ENCODE measurements around the gene ZNF275. TPM values are rescaled to one million over a fixed set of nuclear protein-coding genes. Genes with fewer than 3 reads are reported as not detected.

Gene ZNF275
- total RNA-seq, 2 experiments from 2014 or later: 19.6 to 20.2 TPM

DNA sequence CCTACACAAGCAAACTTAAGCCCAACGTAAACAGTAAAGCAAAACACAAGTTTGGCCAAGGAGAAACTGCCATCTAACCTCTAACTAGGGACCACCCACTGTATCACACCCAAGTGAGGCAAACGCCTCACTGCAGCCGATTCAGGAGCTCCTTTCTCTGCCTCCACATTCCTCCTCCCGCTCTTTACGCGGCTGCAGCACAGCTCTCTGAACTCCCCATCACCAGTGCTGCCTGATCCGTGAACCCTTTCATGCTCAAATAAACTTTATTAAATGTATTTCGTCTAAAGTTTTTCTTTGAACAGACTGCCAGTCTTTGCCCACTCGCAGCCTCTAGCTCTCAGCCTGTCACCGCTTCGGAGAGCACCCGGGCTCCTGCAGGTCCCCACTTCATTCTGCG, 60.7 kb downstream of the ZNF275 start:
- intact Hi-C loops (cut with micrococcal nuclease; ENCODE audit: unreplicated experiment): no loop called here
- POLR2A ChIA-PET: no interaction called here
- DNase-seq (ENCODE audit: low spot score): no peak
- TF ChIP-seq, protein P1, sequence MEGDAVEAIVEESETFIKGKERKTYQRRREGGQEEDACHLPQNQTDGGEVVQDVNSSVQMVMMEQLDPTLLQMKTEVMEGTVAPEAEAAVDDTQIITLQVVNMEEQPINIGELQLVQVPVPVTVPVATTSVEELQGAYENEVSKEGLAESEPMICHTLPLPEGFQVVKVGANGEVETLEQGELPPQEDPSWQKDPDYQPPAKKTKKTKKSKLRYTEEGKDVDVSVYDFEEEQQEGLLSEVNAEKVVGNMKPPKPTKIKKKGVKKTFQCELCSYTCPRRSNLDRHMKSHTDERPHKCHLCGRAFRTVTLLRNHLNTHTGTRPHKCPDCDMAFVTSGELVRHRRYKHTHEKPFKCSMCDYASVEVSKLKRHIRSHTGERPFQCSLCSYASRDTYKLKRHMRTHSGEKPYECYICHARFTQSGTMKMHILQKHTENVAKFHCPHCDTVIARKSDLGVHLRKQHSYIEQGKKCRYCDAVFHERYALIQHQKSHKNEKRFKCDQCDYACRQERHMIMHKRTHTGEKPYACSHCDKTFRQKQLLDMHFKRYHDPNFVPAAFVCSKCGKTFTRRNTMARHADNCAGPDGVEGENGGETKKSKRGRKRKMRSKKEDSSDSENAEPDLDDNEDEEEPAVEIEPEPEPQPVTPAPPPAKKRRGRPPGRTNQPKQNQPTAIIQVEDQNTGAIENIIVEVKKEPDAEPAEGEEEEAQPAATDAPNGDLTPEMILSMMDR (conservative IDR thresholded peaks at IDR 0.05; ENCODE audit: low read length): no peak
- no peak for TF ChIP-seq EZH2phosphoT487 (IDR thresholded peaks at IDR 0.05; ENCODE audit: borderline replicate concordance, low read depth, low read length)
- Histone ChIP-seq H3K27ac (ENCODE audit: low read depth, low read length, poor library complexity, severe bottlenecking) (no peak overlapping the region), H3K79me2 (ENCODE audit: insufficient read depth, low read depth, low read length) (no peaks in the 10 kb centered on the region), H3K9me3 (ENCODE audit: low read length) (no peaks in the 10 kb centered on the region), H4K20me1 (ENCODE audit: insufficient read depth, low read length) (no peaks in the 10 kb centered on the region), H2AFZ (ENCODE audit: low read length) (no peak overlapping the region), H3K9me2 (ENCODE audit: insufficient read depth, low read length) (no peaks in the 10 kb centered on the region), H3K4me3 (ENCODE audit: low read depth, low read length, poor library complexity, severe bottlenecking) (no peak overlapping the region), H3K36me3 (ENCODE audit: insufficient read depth, low read length) (no peaks in the 10 kb centered on the region), H3K4me1 (ENCODE audit: insufficient read depth, low read length, poor library complexity, severe bottlenecking) (no peaks in the 10 kb centered on the region), H3K4me2 (ENCODE audit: low read length) (no peak overlapping the region)
- CTCF ChIA-PET (ENCODE audit: unreplicated experiment): no interaction called here
- no TSS peak for BruUV-seq (replicated peaks)

DNA sequence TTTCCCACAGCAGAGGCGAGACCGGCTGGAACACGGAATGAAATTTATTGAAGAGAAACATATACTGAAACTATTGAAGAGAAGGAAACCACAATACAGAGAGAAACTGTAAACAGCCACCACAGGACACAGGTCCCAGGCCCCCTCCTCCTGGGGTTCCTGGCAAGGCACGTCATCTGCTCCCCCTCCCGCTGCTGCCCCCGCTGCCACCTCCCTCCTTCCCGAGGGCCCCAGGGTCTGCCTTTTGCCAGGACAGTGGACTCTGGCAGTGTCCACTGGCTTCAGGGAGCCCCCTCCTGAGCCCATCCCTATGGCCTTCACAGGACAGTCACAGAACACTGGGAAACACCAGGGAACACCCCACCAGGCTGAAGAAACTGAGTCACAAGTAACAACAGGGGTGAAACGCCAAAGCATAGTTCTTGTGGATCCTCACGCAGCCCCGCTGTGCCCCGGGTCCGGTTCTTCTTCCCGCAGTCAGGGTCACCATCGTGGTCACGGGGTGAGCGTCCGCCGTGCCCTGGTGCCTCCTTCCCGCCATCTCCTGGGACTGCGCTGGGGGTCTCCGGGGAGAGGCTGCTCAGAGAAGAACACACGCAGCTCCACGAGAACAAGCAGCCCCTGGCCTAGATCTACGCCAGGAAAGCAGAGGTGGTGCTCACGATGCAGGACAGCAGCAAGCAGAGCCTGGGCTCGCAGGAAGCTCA, 61.8 kb downstream of the ZNF275 start:
- no peak overlapping the region for H2AFZ ChIP-seq (ENCODE audit: low read length)
- no TSS peak for BruUV-seq (replicated peaks)
- TF ChIP-seq, protein P1 (conservative IDR thresholded peaks at IDR 0.05; ENCODE audit: low read length): no peak
- TF ChIP-seq EZH2phosphoT487 (IDR thresholded peaks at IDR 0.05; ENCODE audit: borderline replicate concordance, low read depth, low read length): no peak
- no peaks in the 10 kb centered on the region for H4K20me1 ChIP-seq (ENCODE audit: insufficient read depth, low read length)
- H3K36me3 ChIP-seq (ENCODE audit: insufficient read depth, low read length): no peaks in the 10 kb centered on the region
- H3K4me1 ChIP-seq (ENCODE audit: insufficient read depth, low read length, poor library complexity, severe bottlenecking): no peaks in the 10 kb centered on the region
- H3K9me2 ChIP-seq (ENCODE audit: insufficient read depth, low read length): no peaks in the 10 kb centered on the region
- intact Hi-C loops (cut with micrococcal nuclease; ENCODE audit: unreplicated experiment): no loop called here
- no peak overlapping the region for H3K4me3 ChIP-seq (ENCODE audit: low read depth, low read length, poor library complexity, severe bottlenecking)
- no peak overlapping the region for H3K27ac ChIP-seq (ENCODE audit: low read depth, low read length, poor library complexity, severe bottlenecking)
- ChIA-PET CTCF (ENCODE audit: unreplicated experiment) (no interaction called here), POLR2A (no interaction called here)
- H3K4me2 ChIP-seq (ENCODE audit: low read length): no peak overlapping the region
- DNase-seq (ENCODE audit: low spot score): no peak
- H3K9me3 ChIP-seq (ENCODE audit: low read length): no peaks in the 10 kb centered on the region
- H3K79me2 ChIP-seq (ENCODE audit: insufficient read depth, low read depth, low read length): no peaks in the 10 kb centered on the region

DNA sequence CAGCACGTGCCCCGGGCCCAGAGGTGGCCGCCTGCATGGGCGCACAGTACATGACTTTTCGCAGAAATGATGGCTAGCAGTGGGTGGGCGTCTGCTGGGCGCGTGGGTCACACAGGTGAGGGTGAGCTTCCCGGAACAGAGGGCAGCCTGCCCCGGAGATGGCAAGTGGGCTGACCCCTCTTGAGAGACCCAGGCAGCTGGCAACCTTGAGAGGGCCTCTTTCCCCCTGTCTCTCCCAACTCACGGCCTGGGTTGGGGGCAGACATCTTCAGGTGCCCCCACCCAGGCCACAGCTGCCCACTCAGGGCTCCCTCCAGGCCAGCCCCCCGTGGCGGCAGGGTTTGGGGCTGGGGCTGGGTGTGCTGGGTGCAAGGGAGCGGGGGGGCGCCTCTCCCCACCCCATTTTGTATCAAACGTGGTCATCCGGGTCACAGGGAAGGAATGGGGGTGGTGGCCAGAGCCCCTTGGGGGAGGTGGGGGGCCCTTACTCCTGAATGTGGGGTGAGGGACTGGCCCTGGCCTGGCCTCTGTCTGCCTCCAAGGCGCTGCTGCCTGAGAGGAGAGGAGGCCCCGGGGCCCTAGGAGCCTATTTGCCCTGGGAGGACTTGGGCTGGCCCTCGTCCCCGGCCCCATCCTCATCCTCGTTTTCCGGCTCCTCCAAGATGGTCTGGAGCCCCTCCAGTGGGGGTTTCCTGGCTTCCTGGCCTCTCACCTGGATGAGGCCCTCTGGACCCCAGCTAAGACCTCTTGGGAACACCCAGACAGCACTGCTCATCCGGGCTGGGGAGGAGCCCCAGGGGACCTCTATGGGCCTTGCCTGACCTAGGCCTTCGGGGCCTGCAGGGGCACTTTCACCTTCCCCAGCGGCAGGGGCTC, 62.6 kb downstream of the ZNF275 start:
- Histone ChIP-seq H3K4me2 (ENCODE audit: low read length) (no peak overlapping the region), H3K79me2 (ENCODE audit: insufficient read depth, low read depth, low read length) (no peaks in the 10 kb centered on the region), H3K27ac (ENCODE audit: low read depth, low read length, poor library complexity, severe bottlenecking) (no peak overlapping the region), H3K4me3 (ENCODE audit: low read depth, low read length, poor library complexity, severe bottlenecking) (no peak overlapping the region), H4K20me1 (ENCODE audit: insufficient read depth, low read length) (no peaks in the 10 kb centered on the region), H3K36me3 (ENCODE audit: insufficient read depth, low read length) (no peaks in the 10 kb centered on the region), H3K9me2 (ENCODE audit: insufficient read depth, low read length) (no peaks in the 10 kb centered on the region), H3K9me3 (ENCODE audit: low read length) (no peaks in the 10 kb centered on the region), H2AFZ (ENCODE audit: low read length) (no peak overlapping the region), H3K4me1 (ENCODE audit: insufficient read depth, low read length, poor library complexity, severe bottlenecking) (no peaks in the 10 kb centered on the region)
- ChIA-PET POLR2A (no interaction called here), CTCF (ENCODE audit: unreplicated experiment) (no interaction called here)
- no peak for DNase-seq (ENCODE audit: low spot score)
- intact Hi-C loops (cut with micrococcal nuclease; ENCODE audit: unreplicated experiment): no loop called here
- TF ChIP-seq, protein P1 (conservative IDR thresholded peaks at IDR 0.05; ENCODE audit: low read length): no peak
- TF ChIP-seq EZH2phosphoT487 (IDR thresholded peaks at IDR 0.05; ENCODE audit: borderline replicate concordance, low read depth, low read length): no peak
- BruUV-seq (replicated peaks): no TSS peak
